ENCODE results near the gene FARP1.

FARP1 gene

GRCh38 chr13:98313023-98313921, 170.4 kb downstream of the FARP1 start:
- DNase-seq (ENCODE audit: low spot score), result no peak

DNA sequence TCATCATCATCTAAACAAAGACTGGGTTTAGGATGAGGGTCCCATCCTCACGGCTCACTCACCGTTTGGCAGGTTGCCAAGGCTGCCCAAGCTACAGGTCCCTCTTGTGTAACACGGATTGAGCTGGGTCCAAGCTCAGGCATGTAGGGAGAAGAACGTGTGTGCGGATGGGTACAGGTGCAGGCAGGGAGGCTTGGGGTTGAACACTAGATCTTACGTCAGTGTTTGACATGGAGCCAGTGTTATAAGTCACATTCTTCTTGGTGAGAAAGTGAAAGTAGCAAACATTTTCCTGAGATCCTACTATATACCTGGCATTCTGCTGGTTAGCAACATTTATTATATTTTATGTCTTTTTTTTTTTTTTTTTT, 171.0 kb downstream of the FARP1 start:
- DNase-seq (ENCODE audit: low spot score), result no peak

GRCh38 chr13:98315466-98315865, 172.6 kb downstream of the FARP1 start:
- DNase-seq (ENCODE audit: low spot score), result no peak

GRCh38 chr13:98315902-98316301, 173.0 kb downstream of the FARP1 start:
- no peak for DNase-seq (ENCODE audit: low spot score)

DNA sequence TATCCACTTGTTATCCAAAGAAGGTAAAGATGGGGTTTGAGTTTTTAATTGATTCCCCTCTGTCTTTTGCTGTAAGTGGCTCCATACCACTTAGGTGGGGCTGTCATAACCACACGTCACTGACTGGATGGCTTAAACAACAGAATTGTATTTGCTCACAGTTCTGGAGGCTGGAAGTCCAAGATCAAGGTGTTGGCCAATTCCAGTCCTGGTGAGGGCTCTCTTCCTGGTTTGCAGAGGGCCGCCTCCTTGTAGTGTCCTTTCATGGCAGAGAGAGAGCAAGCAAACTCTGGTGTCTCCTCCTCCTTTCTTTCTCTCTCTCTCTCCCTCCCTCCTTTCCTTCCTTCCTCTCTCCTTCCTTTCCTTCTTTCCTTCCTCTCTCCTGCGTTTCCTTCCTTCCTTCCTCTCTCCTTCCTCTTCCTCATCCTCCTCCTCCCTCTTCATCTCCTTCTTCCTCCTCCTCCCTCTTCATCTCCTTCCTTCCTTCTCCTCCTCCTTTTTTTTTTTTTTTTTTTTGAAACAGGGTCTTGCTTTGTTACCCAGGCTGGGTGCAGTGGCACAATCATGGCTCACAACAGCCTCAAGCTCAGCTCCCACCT, 174.8 kb downstream of the FARP1 start:
- no peak for DNase-seq (ENCODE audit: low spot score)

GRCh38 chr13:98318263-98318878, 175.5 kb downstream of the FARP1 start:
- DNase-seq (ENCODE audit: low spot score), result no peak

DNA sequence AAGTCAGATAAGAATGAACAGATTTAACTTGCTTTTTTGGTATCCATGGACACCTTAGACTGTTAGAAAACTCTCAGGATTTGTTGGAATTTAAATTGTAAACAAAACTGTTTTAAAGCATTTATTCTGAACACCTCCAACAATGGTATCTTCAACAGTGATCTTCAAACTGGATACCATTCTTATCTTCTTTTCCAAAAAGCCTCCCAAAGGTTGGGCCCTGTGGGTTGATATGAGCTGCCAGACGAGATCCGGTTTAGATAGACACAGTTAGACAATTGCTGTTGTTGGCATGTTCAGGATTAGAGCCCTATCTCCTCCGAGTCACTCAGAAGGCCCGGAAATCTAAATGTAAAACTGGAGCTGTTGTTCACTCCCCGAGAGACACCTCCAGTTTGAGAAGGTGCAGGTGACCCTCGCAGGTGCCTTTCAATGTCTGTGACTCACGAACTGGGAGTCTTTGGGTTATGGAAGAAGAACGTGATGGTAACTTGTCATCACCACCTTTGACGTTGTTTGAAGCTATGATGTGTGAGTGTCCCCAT, 177.7 kb downstream of the FARP1 start:
- no peak for DNase-seq (ENCODE audit: low spot score)

DNA sequence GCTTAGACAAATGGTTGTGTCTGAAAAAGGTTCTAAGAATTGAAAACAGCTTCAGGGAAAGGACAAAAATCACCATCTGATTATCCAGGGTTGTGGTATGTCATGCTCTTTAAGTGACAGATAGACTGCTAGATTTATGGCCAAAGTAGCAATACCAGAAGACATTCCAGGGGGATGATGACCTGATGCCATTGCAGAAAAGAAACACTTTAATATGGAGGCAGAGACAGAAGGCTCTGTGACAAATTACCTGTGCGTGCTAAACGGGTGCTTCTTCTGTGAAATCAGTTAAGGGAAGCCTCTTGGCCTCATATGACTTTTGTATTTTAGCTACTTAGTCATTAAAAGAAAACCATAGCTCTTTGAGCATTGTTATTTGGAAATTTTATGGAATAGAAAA, 178.5 kb downstream of the FARP1 start:
- no peak for DNase-seq (ENCODE audit: low spot score)

- no peak for DNase-seq (ENCODE audit: low spot score)
Observed at GRCh38 chr13:98322091-98322718, 179.3 kb downstream of the FARP1 start.

GRCh38 chr13:98324105-98324504, 181.2 kb downstream of the FARP1 start:
- DNase-seq (ENCODE audit: low spot score), result no peak

DNA sequence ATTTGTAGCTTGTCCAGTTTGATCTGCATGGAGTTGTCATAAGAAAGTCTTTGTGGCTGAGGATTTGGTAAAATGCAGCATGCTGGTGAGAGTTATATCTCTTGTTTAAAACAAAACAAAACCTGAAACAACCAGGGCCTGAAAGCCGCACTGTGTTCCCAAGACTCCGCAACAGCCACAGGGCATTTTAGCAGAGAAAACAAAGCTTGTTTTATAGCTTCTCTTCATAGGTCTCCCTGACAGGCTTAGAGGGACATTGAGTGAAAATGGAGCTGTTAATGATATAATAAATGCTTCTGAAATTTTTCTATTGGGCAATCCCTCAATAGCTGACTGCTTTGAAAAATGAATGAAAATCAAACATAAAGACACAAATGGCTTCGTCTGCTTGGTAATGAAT, 182.8 kb downstream of the FARP1 start:
- no peak for DNase-seq (ENCODE audit: low spot score)

GRCh38 chr13:98326291-98326690, 183.4 kb downstream of the FARP1 start:
- no peak for DNase-seq (ENCODE audit: low spot score)

- DNase-seq (ENCODE audit: low spot score), result no peak
Observed at GRCh38 chr13:98327371-98328270, 184.7 kb downstream of the FARP1 start.

DNA sequence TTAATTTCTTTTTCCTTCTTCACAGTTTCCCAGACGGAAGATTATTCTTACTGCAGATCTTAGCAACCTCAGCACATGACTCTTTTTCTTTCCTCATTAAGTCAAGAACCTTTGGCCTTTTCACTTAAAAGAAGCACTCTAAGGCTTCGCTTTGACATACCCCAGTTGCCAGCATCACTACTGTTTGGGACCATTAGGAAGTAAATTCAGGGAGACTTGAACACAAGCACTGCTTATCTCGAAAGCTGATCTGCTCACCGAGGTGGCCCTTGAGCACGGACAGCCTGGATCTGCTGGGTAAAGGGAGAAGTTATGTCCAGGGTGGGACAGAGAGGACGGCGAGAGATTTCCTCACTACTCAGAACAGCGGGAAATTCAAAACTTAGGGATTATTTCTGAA, 185.6 kb downstream of the FARP1 start:
- DNase-seq (ENCODE audit: low spot score), result no peak

DNA sequence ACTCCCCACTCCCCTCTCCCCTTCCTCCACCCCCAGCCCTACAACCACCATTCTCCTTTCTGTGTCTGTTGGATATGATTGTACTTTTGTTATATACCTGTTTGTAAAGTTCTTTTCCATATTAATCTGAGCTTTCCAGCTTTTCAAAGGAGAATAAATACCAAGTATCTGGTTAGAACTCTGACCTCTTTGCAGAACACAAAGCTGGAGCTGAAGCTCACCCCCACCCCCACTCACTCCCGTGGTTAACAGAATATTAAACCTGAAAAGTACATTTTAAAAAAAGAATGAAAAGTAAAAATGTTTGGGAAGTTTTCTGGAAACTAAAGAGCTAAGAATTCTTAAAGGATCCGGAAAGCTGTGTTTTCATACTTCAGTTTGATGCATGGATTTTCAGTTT, 189.3 kb downstream of the FARP1 start:
- DNase-seq (ENCODE audit: low spot score), result no peak

- DNase-seq (ENCODE audit: low spot score), result no peak
Observed at GRCh38 chr13:98332691-98333090, 189.8 kb downstream of the FARP1 start.

GRCh38 chr13:98333486-98333885, 190.6 kb downstream of the FARP1 start:
- DNase-seq (ENCODE audit: low spot score), result no peak

GRCh38 chr13:98334620-98335205, 191.8 kb downstream of the FARP1 start:
- no peak for DNase-seq (ENCODE audit: low spot score)

DNA sequence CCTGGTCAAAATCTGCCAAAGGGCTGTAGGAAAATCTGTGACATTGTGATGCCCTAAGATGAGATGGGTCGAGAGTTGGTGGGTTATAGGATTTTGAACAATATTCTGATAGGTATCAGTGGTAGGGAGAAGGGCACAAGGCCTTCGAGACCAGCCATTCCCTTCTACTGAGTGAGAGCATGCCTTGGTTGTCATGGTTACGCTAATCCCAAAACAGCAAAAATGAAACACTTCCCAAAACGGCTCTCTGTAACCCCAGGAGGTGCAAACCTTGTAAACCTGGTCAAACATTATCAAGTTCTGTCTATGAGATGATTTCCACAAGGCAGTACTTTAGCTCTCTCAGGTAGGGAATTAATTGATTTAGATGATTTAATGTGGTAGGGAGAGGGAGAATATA, 192.8 kb downstream of the FARP1 start:
- DNase-seq (ENCODE audit: low spot score), result no peak

- no peak for DNase-seq (ENCODE audit: low spot score)
Observed at GRCh38 chr13:98338310-98338709, 195.4 kb downstream of the FARP1 start.
